ENCODE results near the gene IRS1.

DNA sequence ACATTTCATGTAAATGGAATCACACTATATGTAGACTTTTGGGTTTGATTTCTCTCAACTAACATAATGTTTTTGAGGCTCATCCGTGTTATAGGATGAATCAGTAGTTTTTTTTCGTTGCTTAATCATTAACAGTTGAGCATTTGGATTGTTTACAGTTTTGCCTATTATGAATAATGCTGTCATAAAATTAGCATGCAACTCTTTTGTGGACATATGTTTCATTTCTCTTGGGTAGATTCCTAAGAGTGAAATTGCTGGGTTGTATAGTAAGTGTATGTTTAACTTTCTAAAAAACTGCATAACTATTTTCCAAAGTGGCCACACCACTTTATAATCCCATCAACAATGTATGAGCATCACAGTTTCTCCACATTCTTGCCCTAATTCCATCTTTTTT is 28.6 kb upstream of the IRS1 start:
- TF ChIP-seq CTCF (IDR thresholded peaks at IDR 0.05; ENCODE audit: low read depth, low read length) = no peak
- TF ChIP-seq EZH2phosphoT487 (IDR thresholded peaks at IDR 0.05; ENCODE audit: low read depth) = no peak
